CD4-positive, alpha-beta T cell treated with Interleukin-15 for 1 hour (primary cell): Measurements from ENCODE around the gene B9D2.
"Not testable (repeated sequence)": the region's sequence is repeated elsewhere in the genome, so short reads cannot be mapped to it uniquely, and the experiment has no call there.

Experiments
- DNase-seq: peaks from one replicate; pipeline ENCODE4 v3.0.0-alpha.2; 2020

B9D2 gene

GRCh38 chr19:41354343-41354953 lies 9.5 kb downstream of the B9D2 start:
- no peak for DNase-seq

GRCh38 chr19:41353466-41354342 lies 10.2 kb downstream of the B9D2 start, which contains the start of gene TGFB1:
Gene TGFB1 (minus strand): TSS chr19:41353922. CDS start chr19:41353044, 878 bp downstream.
- peak; percentile 96 for DNase-seq

- peak; percentile 82 for DNase-seq
Observed at GRCh38 chr19:41352609-41353465, 11.1 kb downstream of the B9D2 start.

GRCh38 chr19:41352279-41352608 lies 11.7 kb downstream of the B9D2 start:
- DNase-seq, result no peak

GRCh38 chr19:41351339-41352245 lies 12.4 kb downstream of the B9D2 start:
- DNase-seq, result peak; percentile 90

GRCh38 chr19:41350735-41351338 lies 13.1 kb downstream of the B9D2 start:
- no peak for DNase-seq

GRCh38 chr19:41346916-41347315 lies 17.0 kb downstream of the B9D2 start:
- not testable (repeated sequence) for DNase-seq

- no peak for DNase-seq
Observed at GRCh38 chr19:41344162-41344561, 19.8 kb downstream of the B9D2 start.

- peak; percentile 49 for DNase-seq
Observed at GRCh38 chr19:41341669-41342490, 22.1 kb downstream of the B9D2 start.

- no peak for DNase-seq
Observed at GRCh38 chr19:41339936-41340335, 24.0 kb downstream of the B9D2 start.

GRCh38 chr19:41335467-41335866 lies 28.5 kb downstream of the B9D2 start:
- no peak for DNase-seq

- no peak for DNase-seq
Observed at GRCh38 chr19:41334793-41335192, 29.2 kb downstream of the B9D2 start.

GRCh38 chr19:41332468-41332867 lies 31.5 kb downstream of the B9D2 start:
- DNase-seq, result no peak

GRCh38 chr19:41332000-41332399 lies 31.9 kb downstream of the B9D2 start:
- DNase-seq, result no peak

GRCh38 chr19:41330946-41331678 lies 32.8 kb downstream of the B9D2 start:
- DNase-seq, result no peak

- DNase-seq, result no peak
Observed at GRCh38 chr19:41330481-41330880, 33.5 kb downstream of the B9D2 start.

- DNase-seq, result peak; percentile 55
Observed at GRCh38 chr19:41328842-41329225, 35.1 kb downstream of the B9D2 start.

- no peak for DNase-seq
Observed at GRCh38 chr19:41328157-41328841, 35.6 kb downstream of the B9D2 start.

GRCh38 chr19:41327576-41328156 lies 36.3 kb downstream of the B9D2 start:
- peak; percentile 91 for DNase-seq
